ENCODE data around the gene SLC2A2.
"Not testable (repeated sequence)": the region's sequence is repeated elsewhere in the genome, so short reads cannot be mapped to it uniquely, and the experiment has no call there.

The SLC2A2 gene

GRCh38 chr3:170980399-170980798, 46.1 kb downstream of the SLC2A2 start:
- DNase-seq = no peak

- no peak for DNase-seq
Measured at GRCh38 chr3:170977949-170978745, 48.4 kb downstream of the SLC2A2 start.

GRCh38 chr3:170976190-170976519, 50.4 kb downstream of the SLC2A2 start:
- DNase-seq = no peak

- no peak for DNase-seq
Measured at GRCh38 chr3:170975283-170976189, 51.0 kb downstream of the SLC2A2 start.

GRCh38 chr3:170974872-170975271, 51.6 kb downstream of the SLC2A2 start:
- DNase-seq = no peak

- not testable (repeated sequence) for DNase-seq
Measured at GRCh38 chr3:170972917-170973316, 53.6 kb downstream of the SLC2A2 start.

- DNase-seq = no peak
Measured at GRCh38 chr3:170967126-170967525, 59.4 kb downstream of the SLC2A2 start.

GRCh38 chr3:170966495-170966894, 60.0 kb downstream of the SLC2A2 start:
- no peak for DNase-seq

GRCh38 chr3:170962411-170962810, 64.1 kb downstream of the SLC2A2 start:
- no peak for DNase-seq

- DNase-seq = no peak
Measured at GRCh38 chr3:170961616-170962400, 64.7 kb downstream of the SLC2A2 start.

GRCh38 chr3:170959457-170959856, 67.1 kb downstream of the SLC2A2 start:
- DNase-seq = no peak

GRCh38 chr3:170956647-170957046, 69.9 kb downstream of the SLC2A2 start:
- DNase-seq = no peak

GRCh38 chr3:170953736-170954135, 72.8 kb downstream of the SLC2A2 start:
- no peak for DNase-seq

GRCh38 chr3:170953229-170953628, 73.3 kb downstream of the SLC2A2 start:
- no peak for DNase-seq

GRCh38 chr3:170949211-170949610, 77.3 kb downstream of the SLC2A2 start:
- DNase-seq = no peak

GRCh38 chr3:170947018-170947769, 79.3 kb downstream of the SLC2A2 start:
- no peak for DNase-seq

All from activated naive CD4-positive, alpha-beta T cell treated with anti-CD3 and anti-CD28 coated beads, Interleukin-2, amount 50 U/mL, for 16 hours (primary cell).